Measurements from ENCODE around the gene ZNF709.

DNA sequence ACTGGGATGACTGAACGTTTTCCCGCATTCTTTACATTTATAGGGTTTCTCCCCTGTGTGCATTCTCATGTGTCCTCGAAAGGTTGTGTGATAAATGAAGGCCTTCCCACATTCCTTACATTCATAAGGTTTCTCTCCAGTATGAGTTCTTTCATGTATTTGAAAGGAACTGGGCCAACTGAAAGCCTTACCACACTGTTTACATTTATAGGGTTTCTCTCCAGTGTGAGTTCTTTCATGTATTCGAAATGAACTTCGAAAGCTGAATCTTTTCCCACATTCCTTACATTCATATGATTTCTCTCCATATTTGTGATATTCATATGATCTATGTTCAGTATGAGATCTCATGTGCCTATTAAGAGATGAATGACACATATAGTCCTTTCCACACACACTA lies 19.4 kb downstream of the ZNF709 start:
- TF ChIP-seq, protein P1, sequence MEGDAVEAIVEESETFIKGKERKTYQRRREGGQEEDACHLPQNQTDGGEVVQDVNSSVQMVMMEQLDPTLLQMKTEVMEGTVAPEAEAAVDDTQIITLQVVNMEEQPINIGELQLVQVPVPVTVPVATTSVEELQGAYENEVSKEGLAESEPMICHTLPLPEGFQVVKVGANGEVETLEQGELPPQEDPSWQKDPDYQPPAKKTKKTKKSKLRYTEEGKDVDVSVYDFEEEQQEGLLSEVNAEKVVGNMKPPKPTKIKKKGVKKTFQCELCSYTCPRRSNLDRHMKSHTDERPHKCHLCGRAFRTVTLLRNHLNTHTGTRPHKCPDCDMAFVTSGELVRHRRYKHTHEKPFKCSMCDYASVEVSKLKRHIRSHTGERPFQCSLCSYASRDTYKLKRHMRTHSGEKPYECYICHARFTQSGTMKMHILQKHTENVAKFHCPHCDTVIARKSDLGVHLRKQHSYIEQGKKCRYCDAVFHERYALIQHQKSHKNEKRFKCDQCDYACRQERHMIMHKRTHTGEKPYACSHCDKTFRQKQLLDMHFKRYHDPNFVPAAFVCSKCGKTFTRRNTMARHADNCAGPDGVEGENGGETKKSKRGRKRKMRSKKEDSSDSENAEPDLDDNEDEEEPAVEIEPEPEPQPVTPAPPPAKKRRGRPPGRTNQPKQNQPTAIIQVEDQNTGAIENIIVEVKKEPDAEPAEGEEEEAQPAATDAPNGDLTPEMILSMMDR (IDR thresholded peaks at IDR 0.05) = no peak
- TF ChIP-seq EZH2 (IDR thresholded peaks at IDR 0.05) = no peak
- TF ChIP-seq EZH2phosphoT487 (IDR thresholded peaks at IDR 0.05) = no peak
